NOMO-1 (cell line): Measurements from ENCODE around the gene UBAC2.

Experiments used
- DNase-seq, 2 experiments: peaks; one replicate each; lab custom pipeline; 2025; ENCODE audit not compliant: unreplicated experiment in 2 of 2; lab: John Stamatoyannopoulos, UW

Gene UBAC2

GRCh38 chr13:99200432-99201167 is at the start of gene UBAC2:
UBAC2 (plus strand) TSS chr13:99200854; CDS start chr13:99200909, 55 bp downstream.
- DNase-seq: peak; percentile 89 to 92

- DNase-seq: no peak
Measured at GRCh38 chr13:99151516-99151915, 49.1 kb upstream of the UBAC2 start.

- DNase-seq: no peak
Measured at GRCh38 chr13:99153219-99153618, 47.4 kb upstream of the UBAC2 start.

GRCh38 chr13:99154064-99154463 is 46.6 kb upstream of the UBAC2 start:
- DNase-seq: peak; percentile 80 to 81

- no peak for DNase-seq
Measured at GRCh38 chr13:99155821-99156220, 44.8 kb upstream of the UBAC2 start.

GRCh38 chr13:99157046-99157445 is 43.6 kb upstream of the UBAC2 start:
- no peak for DNase-seq

GRCh38 chr13:99158846-99159245 is 41.8 kb upstream of the UBAC2 start:
- no peak for DNase-seq

- no peak for DNase-seq
Measured at GRCh38 chr13:99159331-99160061, 41.2 kb upstream of the UBAC2 start.

GRCh38 chr13:99160415-99160814 is 40.2 kb upstream of the UBAC2 start:
- no peak for DNase-seq

GRCh38 chr13:99161512-99161911 is 39.1 kb upstream of the UBAC2 start:
- DNase-seq: no peak

GRCh38 chr13:99162567-99163361 is 37.9 kb upstream of the UBAC2 start:
- DNase-seq: no peak

GRCh38 chr13:99164226-99164625 is 36.4 kb upstream of the UBAC2 start:
- no peak for DNase-seq

GRCh38 chr13:99165753-99166587 is 34.7 kb upstream of the UBAC2 start:
- DNase-seq: peak in 1 of 2 experiments; percentile 27

- DNase-seq: no peak
Measured at GRCh38 chr13:99172951-99173350, 27.7 kb upstream of the UBAC2 start.

- DNase-seq: no peak
Measured at GRCh38 chr13:99173606-99174005, 27.0 kb upstream of the UBAC2 start.

- DNase-seq: no peak
Measured at GRCh38 chr13:99174533-99175100, 26.0 kb upstream of the UBAC2 start.

- DNase-seq: peak; percentile 44 to 46
Measured at GRCh38 chr13:99176309-99177276, 24.1 kb upstream of the UBAC2 start.

- peak; percentile 58 to 68 for DNase-seq
Measured at GRCh38 chr13:99178636-99179035, 22.0 kb upstream of the UBAC2 start.

GRCh38 chr13:99179460-99179859 is 21.2 kb upstream of the UBAC2 start:
- no peak for DNase-seq
